GM21367 (cell line): ENCODE results near the gene PRDM13.
"Not testable (repeated sequence)": the region's sequence is repeated elsewhere in the genome, so short reads cannot be mapped to it uniquely, and the experiment has no call there.

Source experiments
- ATAC-seq: cut with Tn5 transposase; IDR thresholded peaks from one replicate; pipeline ENCODE4 v1.9.1; 2021; ENCODE audit not compliant: unreplicated experiment

PRDM13 gene

DNA sequence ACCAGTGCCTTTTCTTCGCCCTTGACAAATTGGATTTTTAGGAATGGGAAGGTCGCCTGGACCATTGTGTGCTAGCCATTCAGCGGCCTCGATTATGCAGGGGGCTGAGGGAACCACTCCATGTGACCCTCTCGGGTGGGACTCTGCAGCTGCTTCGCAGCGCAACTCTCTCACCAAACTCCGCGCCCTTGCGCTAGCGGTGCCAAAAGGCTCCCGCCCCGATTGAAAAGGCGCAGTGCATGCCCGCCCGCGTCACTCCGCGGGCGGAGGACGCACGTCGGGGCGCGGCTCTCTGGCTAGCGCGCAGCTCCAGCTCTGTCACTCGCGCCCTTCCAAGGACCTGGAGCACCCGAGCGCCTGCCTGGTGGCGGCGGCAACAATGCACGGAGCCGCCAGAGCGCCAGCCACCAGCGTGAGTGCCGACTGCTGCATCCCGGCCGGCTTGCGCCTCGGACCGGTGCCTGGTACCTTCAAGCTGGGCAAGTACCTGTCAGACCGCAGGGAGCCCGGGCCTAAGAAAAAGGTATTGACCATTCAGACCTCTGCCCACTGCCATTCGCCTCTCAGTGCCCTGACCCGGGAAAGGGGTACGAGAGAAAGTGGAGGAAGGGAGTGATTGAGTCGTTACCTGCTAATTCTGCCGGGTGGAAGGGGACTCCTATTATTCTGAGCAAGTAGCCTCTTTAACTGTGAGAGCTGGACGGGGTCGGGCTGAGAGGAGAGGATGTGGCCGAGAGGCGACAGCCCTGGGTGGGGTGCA lies at the start of gene PRDM13:
PRDM13 (plus strand) TSS at position 178 of the 760 bp plus-strand sequence; CDS start at position 380, 202 bp downstream.
- ATAC-seq = no peak

DNA sequence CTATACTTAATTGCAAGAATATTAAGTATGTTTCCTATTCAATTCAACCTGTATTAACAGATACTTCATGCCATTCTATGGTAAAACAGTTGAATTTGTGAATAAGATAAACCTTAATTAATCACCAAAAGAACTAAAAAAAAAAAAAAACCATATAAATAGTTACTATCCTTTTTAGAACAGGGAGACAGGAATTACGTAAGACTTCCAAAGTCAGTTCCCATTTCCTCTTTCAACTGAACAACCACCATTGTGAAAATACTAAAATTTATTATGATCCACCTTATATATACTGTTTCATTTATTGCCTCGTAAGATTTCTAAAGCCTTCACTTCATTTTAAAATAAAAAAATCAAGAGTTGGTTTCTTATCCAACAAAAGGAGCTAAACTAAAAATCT lies 47.6 kb upstream of the PRDM13 start:
- no peak for ATAC-seq

DNA sequence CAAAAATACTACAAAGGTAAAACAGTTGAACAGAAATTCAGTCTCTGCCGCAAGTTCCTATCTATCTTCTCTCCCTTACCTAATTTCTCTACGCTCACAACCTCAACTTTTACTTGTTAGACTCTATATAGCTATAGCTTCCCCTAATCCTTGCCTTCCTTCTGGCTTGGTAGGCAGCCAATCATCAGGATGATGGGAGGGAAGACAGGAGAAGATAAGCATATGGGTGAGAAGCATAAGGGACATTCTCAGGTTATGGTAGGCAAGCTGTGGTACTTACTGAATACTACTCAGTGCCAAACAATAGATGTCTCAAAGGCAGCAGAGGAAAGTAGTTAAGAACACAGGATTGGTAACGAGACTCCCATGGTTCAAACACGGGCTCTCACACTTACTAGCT lies 46.0 kb upstream of the PRDM13 start:
- no peak for ATAC-seq

- no peak for ATAC-seq
These were observed 43.4 kb upstream of the PRDM13 start for GRCh38 chr6:99563056-99563723.

GRCh38 chr6:99568103-99568933 lies 38.3 kb upstream of the PRDM13 start, which contains the start of gene CCNC:
TSS of gene CCNC (minus strand) at chr6:99568660. CDS start at chr6:99568527, 133 bp downstream.
- peak; percentile 99 for ATAC-seq

GRCh38 chr6:99573980-99574617 lies 32.5 kb upstream of the PRDM13 start:
- ATAC-seq = no peak

- no peak for ATAC-seq
These were observed 30.9 kb upstream of the PRDM13 start for GRCh38 chr6:99575544-99576227.

- ATAC-seq = no peak
These were observed 26.9 kb upstream of the PRDM13 start for GRCh38 chr6:99579781-99580180.

GRCh38 chr6:99587792-99588191 lies 18.8 kb upstream of the PRDM13 start:
- no peak for ATAC-seq

DNA sequence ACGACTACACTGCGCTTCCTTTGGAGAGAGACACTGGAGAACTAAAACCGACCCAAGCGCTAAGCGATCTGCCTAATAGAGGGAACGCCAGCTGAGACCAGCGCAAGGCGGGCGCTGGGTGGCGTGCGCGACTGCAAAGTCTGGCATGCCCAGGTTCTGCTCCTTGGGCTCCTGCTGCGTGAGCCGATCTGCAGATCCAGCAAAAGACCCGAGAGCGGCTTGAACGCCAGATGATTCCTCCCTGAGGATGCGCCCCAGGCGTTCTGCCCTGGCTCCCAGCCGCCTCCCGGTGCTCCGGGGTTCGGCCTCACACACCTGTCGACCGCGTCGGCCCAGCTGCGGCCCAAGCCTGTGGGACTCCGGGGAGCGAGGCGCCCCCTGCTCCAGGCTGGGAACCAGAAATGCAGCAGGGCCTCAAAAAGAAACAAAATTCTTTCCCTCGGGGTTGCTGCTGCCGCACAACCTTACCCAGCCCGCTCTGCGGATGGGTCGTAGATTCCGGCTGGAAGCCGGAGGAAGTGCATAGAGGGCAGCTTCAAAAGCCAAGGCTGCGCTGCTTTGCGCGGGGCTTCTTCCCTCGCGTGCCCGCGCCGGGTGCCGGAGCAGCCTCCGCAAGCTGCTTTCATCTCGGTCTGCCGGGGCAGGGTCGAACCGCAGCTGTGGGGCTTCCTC lies 17.9 kb upstream of the PRDM13 start:
- ATAC-seq = peak; percentile 97

DNA sequence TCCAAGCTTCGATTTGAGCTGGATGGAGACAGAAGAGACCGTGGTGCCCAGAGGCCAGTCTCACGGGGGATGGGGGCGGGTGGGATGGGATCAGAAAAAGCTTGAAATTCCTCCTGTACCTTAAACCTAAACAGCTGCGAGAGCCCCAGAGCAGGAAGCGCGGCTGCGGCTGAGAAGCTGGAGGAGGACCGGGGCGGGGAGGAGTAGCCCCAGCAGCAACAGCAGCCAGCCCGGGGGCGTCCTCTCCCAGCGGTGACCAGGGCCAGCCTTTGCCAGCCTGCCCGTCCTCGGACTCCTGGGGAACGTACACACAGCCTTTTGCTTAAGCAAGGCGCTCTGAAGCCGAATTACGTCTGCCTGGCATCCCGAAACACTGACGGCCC lies 17.4 kb upstream of the PRDM13 start:
- ATAC-seq = peak; percentile 26

DNA sequence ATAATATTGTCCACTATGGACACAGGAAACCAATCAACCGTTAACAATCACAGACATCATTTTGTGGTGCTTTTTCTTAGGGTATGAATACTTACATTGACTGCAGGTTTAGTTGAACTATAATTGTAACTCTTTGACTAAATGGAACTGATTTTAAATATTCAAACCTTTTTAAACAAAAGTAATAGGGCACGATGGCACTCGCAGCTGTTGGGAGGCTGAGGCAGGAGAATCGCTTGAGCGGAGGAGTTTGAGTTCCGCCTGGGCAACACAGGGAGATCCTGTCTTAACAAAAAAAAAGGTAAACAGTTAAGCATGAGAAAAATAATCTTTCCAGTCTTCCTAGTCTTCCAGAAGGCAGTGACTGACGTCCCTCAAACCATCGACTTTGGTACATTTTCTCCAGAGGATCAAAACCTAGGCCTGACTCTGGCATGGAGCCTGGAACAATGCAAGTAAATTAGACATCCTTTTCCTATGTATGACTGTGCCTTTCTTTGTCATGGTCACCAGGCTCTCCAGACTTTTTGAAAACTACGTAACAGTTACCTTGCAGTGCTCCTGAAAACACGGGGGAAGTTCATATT lies 16.6 kb upstream of the PRDM13 start:
- ATAC-seq = no peak

DNA sequence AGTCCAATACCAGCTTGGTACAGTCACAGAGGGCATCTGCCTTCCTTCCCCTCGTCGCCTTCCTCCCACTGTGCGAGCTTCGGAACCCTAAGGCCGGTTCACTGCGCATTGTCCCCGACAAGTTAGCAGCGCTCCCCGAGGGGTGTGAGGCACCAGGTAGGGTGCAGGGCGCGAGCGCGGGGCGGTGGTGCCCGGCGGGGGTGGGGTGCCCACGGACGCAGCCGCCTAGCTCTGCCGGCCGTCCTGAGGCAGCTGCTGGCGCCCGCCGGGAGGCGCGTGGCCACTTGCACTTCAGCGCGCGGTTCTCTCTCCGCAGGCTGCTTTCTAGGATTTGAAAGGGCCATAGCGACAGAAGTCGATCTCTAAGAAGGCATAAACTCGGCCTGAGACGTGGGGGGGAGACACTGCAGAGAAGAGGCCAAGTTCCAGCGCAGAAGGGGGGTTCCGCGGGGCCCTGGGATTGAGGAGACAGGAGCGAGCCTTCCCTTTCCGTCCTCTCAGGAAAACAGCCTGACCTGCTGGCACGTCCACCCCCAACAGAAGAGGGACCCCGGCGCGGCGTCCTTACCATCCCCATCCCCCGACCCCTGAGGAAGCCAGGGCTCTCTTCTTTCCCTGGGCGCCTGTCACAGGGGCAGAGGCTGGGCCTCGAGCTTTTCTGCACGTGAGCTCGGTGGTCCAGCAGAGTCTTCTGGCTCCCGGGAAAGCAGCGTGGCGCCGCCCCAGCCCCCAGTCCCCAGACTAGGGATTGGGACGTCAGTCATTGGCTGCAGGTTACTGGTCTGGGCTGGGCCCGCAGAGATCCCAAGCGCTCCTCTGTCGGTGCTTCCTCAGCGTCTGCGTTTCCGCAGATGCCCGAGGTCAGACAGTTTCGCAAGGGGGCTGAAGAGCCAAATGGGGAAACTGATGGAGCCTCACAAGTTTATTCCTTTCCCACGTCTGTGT lies 15.6 kb upstream of the PRDM13 start:
- ATAC-seq = no peak

GRCh38 chr6:99591673-99592364 lies 14.8 kb upstream of the PRDM13 start:
- ATAC-seq = no peak

DNA sequence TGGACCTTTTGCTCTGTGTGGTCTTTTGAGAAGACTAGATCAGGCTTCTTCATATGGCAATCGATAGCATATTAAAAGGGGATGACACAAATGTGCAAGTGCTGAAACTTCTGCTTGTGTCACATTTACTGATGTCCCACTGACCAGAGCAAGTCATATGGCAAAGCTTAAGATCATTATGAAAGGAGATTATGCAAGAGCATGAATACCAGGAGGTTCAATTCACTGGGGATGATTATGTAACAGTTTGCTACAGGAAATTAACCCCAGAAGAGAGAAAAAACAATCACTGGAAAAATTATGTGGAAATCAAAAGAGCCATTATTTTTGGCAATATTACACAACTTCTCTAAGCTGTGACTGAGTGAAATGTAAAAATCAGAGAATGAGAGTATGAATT lies 13.7 kb upstream of the PRDM13 start:
- no peak for ATAC-seq

DNA sequence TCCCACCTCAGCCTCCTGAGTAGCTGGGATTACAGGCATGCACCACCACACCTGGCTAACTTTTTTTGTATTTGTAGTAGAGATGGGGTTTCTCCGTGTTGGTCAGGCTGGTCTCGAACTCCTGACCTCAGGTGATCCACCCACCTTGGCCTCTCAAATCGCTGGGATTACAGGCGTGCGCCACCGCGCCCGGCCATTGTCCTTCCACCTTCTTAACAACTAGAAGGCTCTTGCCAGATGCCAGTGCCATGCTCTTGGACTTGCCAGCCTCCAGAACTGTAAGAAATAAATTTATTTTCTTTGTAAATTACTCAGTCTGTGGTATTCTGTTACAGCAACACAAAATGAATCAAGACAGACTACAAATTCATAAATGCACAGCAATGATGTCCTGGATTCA lies 11.9 kb upstream of the PRDM13 start:
- ATAC-seq = not testable (repeated sequence)

- no peak for ATAC-seq
These were observed 3.9 kb upstream of the PRDM13 start for GRCh38 chr6:99602520-99603420.
